H1 (cell line): ENCODE data around the gene HNRNPH2. TPM values are rescaled to one million over a fixed set of nuclear protein-coding genes. Genes with fewer than 3 reads are reported as not detected.

Experiments
- CTCF ChIA-PET: fragments of 300-600 bp; sonication (Branson Sonifier 250); formaldehyde crosslinking; loops from one replicate; lab custom pipeline; 2021; ENCODE audit not compliant: partially characterized antibody; lab: Charles Lee
- POLR2A ChIA-PET: fragments of 300-600 bp; sonication (Branson Sonifier 250); formaldehyde crosslinking; loops from one replicate; lab custom pipeline; 2021; ENCODE audit warnings: inconsistent platforms; ENCODE audit not compliant: partially characterized antibody; lab: Charles Lee
- DNase-seq, 2 experiments: peaks; one replicate each; pipeline versions ENCODE4 v3.0.0 to v3.0.0-alpha.2; 2010 to 2022; ENCODE audit warnings: low spot score in 2 of 2, low read depth in 1 of 2, mixed read lengths in 1 of 2
- FAIRE-seq: peaks from 2 replicates; lab custom pipeline; 2011; peaks lifted over from hg19 to GRCh38; lab: Jason Lieb, UNC
- H2AFZ ChIP-seq: 2 replicates; pipeline ENCODE4 v1.8.1; 2012; ENCODE audit warnings: low read length, inconsistent platforms
- H2AK5ac ChIP-seq: 2 replicates; pipeline ENCODE4 v1.6.1; 2013; ENCODE audit warnings: low read depth, low read length
- H2BK120ac ChIP-seq: replicated peaks from 2 replicates; pipeline ENCODE3; 2013; ENCODE audit warnings: low read depth, low read length, inconsistent platforms
- H2BK12ac ChIP-seq: 2 replicates; pipeline ENCODE4 v1.6.1; 2013; ENCODE audit warnings: low read depth, low read length
- H2BK15ac ChIP-seq: 2 replicates; pipeline ENCODE4 v1.6.1; 2013; ENCODE audit warnings: low read length
- H2BK20ac ChIP-seq: 2 replicates; pipeline ENCODE4 v1.6.1; 2013; ENCODE audit warnings: low read length
- H2BK5ac ChIP-seq: 2 replicates; pipeline ENCODE4 v1.6.1; 2013; ENCODE audit warnings: low read depth, low read length
- H3K14ac ChIP-seq: 2 replicates; pipeline ENCODE4 v1.6.1; 2013; ENCODE audit warnings: inconsistent platforms; ENCODE audit not compliant: insufficient read length
- H3K18ac ChIP-seq: 2 replicates; pipeline ENCODE4 v1.6.1; 2013; ENCODE audit warnings: low read length; ENCODE audit errors: extremely low read depth
- H3K23ac ChIP-seq: 2 replicates; pipeline ENCODE4 v1.6.1; 2013; ENCODE audit warnings: inconsistent platforms; ENCODE audit not compliant: insufficient read length
- H3K23me2 ChIP-seq: 2 replicates; pipeline ENCODE4 v1.6.1; 2013; ENCODE audit warnings: low read depth, low read length
- H3K27ac ChIP-seq: 2 replicates; pipeline ENCODE4 v1.6.1; 2011; ENCODE audit warnings: low read depth, low read length, inconsistent platforms
- H3K27me3 ChIP-seq, 4 experiments: replicated peaks in 1 of 4; 1 replicate in 1 of 4; 2 replicates in 3 of 4; pipeline versions ENCODE4 v1.6.1 to v1.8.1; 2011 to 2013; ENCODE audit warnings: low read length in 3 of 4, mild to moderate bottlenecking in 3 of 4, inconsistent platforms in 2 of 4, mixed read lengths in 2 of 4, moderate library complexity in 1 of 4; ENCODE audit not compliant: control insufficient read depth in 3 of 4, insufficient read depth in 3 of 4; ENCODE audit errors: extremely low read depth in 1 of 4
- H3K36me3 ChIP-seq, 4 experiments: 2 replicates each; pipeline versions ENCODE4 v1.6.1 to v1.8.1; 2011 to 2013; ENCODE audit warnings: mild to moderate bottlenecking in 4 of 4, low read length in 3 of 4, moderate library complexity in 2 of 4, control low read depth in 1 of 4, inconsistent platforms in 1 of 4; ENCODE audit not compliant: insufficient read depth in 4 of 4, control insufficient read depth in 2 of 4
- H3K4ac ChIP-seq: replicated peaks from 2 replicates; pipeline ENCODE3; 2013; ENCODE audit warnings: low read length, low read depth, mixed read lengths, inconsistent platforms; ENCODE audit not compliant: insufficient read length
- H3K4me1 ChIP-seq, 4 experiments: replicated peaks in 1 of 4; 1 replicate in 1 of 4; 2 replicates in 3 of 4; pipeline versions ENCODE4 v1.6.1 to v1.8.1; 2011 to 2013; ENCODE audit warnings: low read length in 3 of 4, inconsistent platforms in 2 of 4, mixed read lengths in 1 of 4; ENCODE audit not compliant: insufficient read depth in 4 of 4, control insufficient read depth in 3 of 4
- H3K4me2 ChIP-seq, 2 experiments: 2 replicates each; pipeline versions ENCODE4 v1.6.1 to v1.8.1; 2011 to 2013; ENCODE audit warnings: low read depth in 2 of 2, low read length in 2 of 2, control low read depth in 1 of 2, inconsistent platforms in 1 of 2, mild to moderate bottlenecking in 1 of 2; ENCODE audit not compliant: insufficient read depth in 1 of 2
- H3K4me3 ChIP-seq, 4 experiments: fragments of 200-600, 300-600 bp in 1 of 4; sonication (generic), shearing (Covaris generic), sonication (Bioruptor Twin) in 1 of 4; 2 replicates each; pipeline versions ENCODE4 v1.5.1 to v1.8.1; 2011 to 2016; ENCODE audit warnings: low read length in 4 of 4, low read depth in 3 of 4, control low read depth in 2 of 4, inconsistent platforms in 2 of 4, mild to moderate bottlenecking in 2 of 4, mixed read lengths in 1 of 4, moderate library complexity in 1 of 4; ENCODE audit not compliant: insufficient read depth in 2 of 4; ENCODE audit errors: extremely low read depth in 1 of 4
- H3K56ac ChIP-seq: replicated peaks from 2 replicates; pipeline ENCODE3; 2013; ENCODE audit warnings: low read depth, mild to moderate bottlenecking, mixed read lengths, low read length, inconsistent platforms; ENCODE audit not compliant: insufficient read length
- H3K79me1 ChIP-seq: 2 replicates; pipeline ENCODE4 v1.6.1; 2013; ENCODE audit warnings: low read depth, low read length, control low read depth
- H3K79me2 ChIP-seq, 2 experiments: 2 replicates each; pipeline versions ENCODE4 v1.6.1 to v1.8.1; 2012 to 2013; ENCODE audit warnings: low read length in 2 of 2, mild to moderate bottlenecking in 2 of 2, inconsistent platforms in 1 of 2; ENCODE audit not compliant: insufficient read depth in 2 of 2, control insufficient read depth in 1 of 2
- H3K9ac ChIP-seq, 4 experiments: replicated peaks in 1 of 4; 1 replicate in 1 of 4; 2 replicates in 3 of 4; pipeline versions ENCODE4 v1.6.1 to v1.8.1; 2011 to 2013; ENCODE audit warnings: low read depth in 3 of 4, low read length in 3 of 4, control low read depth in 2 of 4, mild to moderate bottlenecking in 2 of 4, moderate library complexity in 2 of 4, inconsistent platforms in 1 of 4; ENCODE audit errors: extremely low read depth in 1 of 4
- H3K9me3 ChIP-seq, 2 experiments: 2 replicates each; pipeline versions ENCODE4 v1.6.1 to v1.8.1; 2012 to 2013; ENCODE audit warnings: mild to moderate bottlenecking in 2 of 2, moderate library complexity in 2 of 2, control low read depth in 1 of 2, inconsistent platforms in 1 of 2, low read depth in 1 of 2, low read length in 1 of 2, mixed read lengths in 1 of 2; ENCODE audit not compliant: insufficient read depth in 2 of 2
- H4K20me1 ChIP-seq, 2 experiments: replicated peaks in 1 of 2; 2 replicates each; pipeline versions ENCODE3 to v1.8.1; 2011 to 2013; ENCODE audit warnings: inconsistent platforms in 2 of 2, low read length in 2 of 2, mild to moderate bottlenecking in 1 of 2; ENCODE audit not compliant: insufficient read depth in 2 of 2, control insufficient read depth in 1 of 2
- H4K5ac ChIP-seq: 2 replicates; pipeline ENCODE4 v1.6.1; 2013; ENCODE audit warnings: low read length, low read depth, mixed read lengths, inconsistent platforms; ENCODE audit not compliant: insufficient read length
- H4K8ac ChIP-seq: 2 replicates; pipeline ENCODE4 v1.8.0; 2013; ENCODE audit warnings: mild to moderate bottlenecking, moderate library complexity, low read length, inconsistent platforms; ENCODE audit not compliant: insufficient read depth; ENCODE audit errors: extremely low read depth
- H4K91ac ChIP-seq: replicated peaks from 2 replicates; pipeline ENCODE3; 2013; ENCODE audit warnings: low read length, mixed read lengths, inconsistent platforms; ENCODE audit not compliant: insufficient read length
- ATF3 ChIP-seq: IDR thresholded peaks from 2 replicates; pipeline ENCODE4 v1.6.1; 2011; ENCODE audit warnings: low read depth, mild to moderate bottlenecking, low read length; ENCODE audit not compliant: insufficient read depth
- CHD2 ChIP-seq: IDR thresholded peaks from 2 replicates; pipeline ENCODE4 v1.6.1; 2012; ENCODE audit warnings: low read length, improper control_type of control experiment
- PHF8 ChIP-seq: fragments of 200-600 bp; sonication (generic); conservative IDR thresholded peaks from 2 replicates; pipeline ENCODE4 v1.7.1; 2012; ENCODE audit warnings: low read depth, mild to moderate bottlenecking, inconsistent platforms, low read length, moderate library complexity
- POLR2A ChIP-seq, 2 experiments: IDR thresholded peaks; 1 replicate in 1 of 2; 2 replicates in 1 of 2; pipeline ENCODE4 v1.6.1; 2011; ENCODE audit warnings: low read depth in 2 of 2, low read length in 2 of 2, mild to moderate bottlenecking in 2 of 2; ENCODE audit errors: control extremely low read depth in 1 of 2
- USF2 ChIP-seq: IDR thresholded peaks from 2 replicates; pipeline ENCODE4 v1.6.1; 2011; ENCODE audit warnings: low read length, improper control_type of control experiment
- YY1 ChIP-seq: IDR thresholded peaks from 2 replicates; pipeline ENCODE4 v1.6.1; 2011; ENCODE audit warnings: low read depth, mild to moderate bottlenecking, low read length
- WGBS, 2 experiments: shearing (Covaris generic) in 1 of 2; methylation state at CpG; one replicate each; pipeline versions ENCODE4 v1.1.6 to v1.1.7; 2013 to 2015; ENCODE audit warnings: low lambda C conversion rate in 2 of 2, mixed read lengths in 2 of 2, inconsistent platforms in 1 of 2, low coverage in 1 of 2, missing lambda C conversion rate in 1 of 2; ENCODE audit not compliant: insufficient replicate concordance in 2 of 2, insufficient coverage in 1 of 2, insufficient read length in 1 of 2; ENCODE audit errors: extremely low coverage in 1 of 2, missing lambda C conversion rate in 1 of 2; 5-methylcytosine and 5-hydroxymethylcytosine counted together
- long read RNA-seq, 2 experiments: library from RNA in 1 of 2; library from capped mRNA in 1 of 2; stranded (forward); transcript quantifications; one replicate each; pipeline ENCODE4 v2.0.0, GENCODE V29; 2021; ENCODE audit warnings: inconsistent platforms in 1 of 2
- polyA minus RNA-seq, 3 experiments: library from RNA; depleted of rRNA, polyadenylated mRNA; stranded (reverse); fragments of >200 nt; gene quantifications; 1 replicate in 2 of 3; 2 replicates in 1 of 3; pipeline ENCODE4 v1.2.3, GENCODE V29; 2011
- polyA plus RNA-seq, 7 experiments: library from polyadenylated mRNA; depleted of rRNA in 3 of 7; stranded (reverse) in 5 of 7; unstranded in 2 of 7; fragments of >200 nt in 5 of 7; fragments of 200-250 nt in 2 of 7; gene quantifications; 1 replicate in 5 of 7; 2 replicates in 1 of 7; 4 replicates in 1 of 7; pipeline versions ENCODE4 v1.2.1 to v1.2.3, GENCODE V29; 2011 to 2013; ENCODE audit warnings: missing spikeins in 2 of 7, mixed read lengths in 2 of 7
- total RNA-seq: library from RNA; stranded (reverse); fragmentation: NEBNext Ultra II Directional; extraction: Animal tissue kit (Norgen Biotek cat#: 25700); gene quantifications from 2 replicates; pipeline ENCODE4 v1.2.1, GENCODE V29; 2021

HNRNPH2 gene
- total RNA-seq (62.6 and 66.7 TPM in 2 replicates), polyA plus RNA-seq (2011; rRNA removed) (14.7 and 27.7 TPM in 2 replicates), polyA minus RNA-seq (2011; rRNA and poly(A)+ RNA removed) (26.2 and 33.8 TPM in 2 replicates)
- polyA plus RNA-seq (2011; cell fraction: cytosol; rRNA removed) = 42.1 TPM
- polyA plus RNA-seq (2011; cell fraction: nucleus; rRNA removed) = 9.0 TPM
- 75.3 to 86.8 TPM (median 76.9 TPM) in 4 replicates for polyA plus RNA-seq (2012, experiment 1 of 2)
- 6.8 TPM for polyA plus RNA-seq (2012, experiment 2 of 2)
- 38.5 TPM for polyA plus RNA-seq (2013, experiment 1 of 2)
- 36.4 TPM for polyA plus RNA-seq (2013, experiment 2 of 2)
- 14.9 TPM for polyA minus RNA-seq (2011; cell fraction: cytosol; rRNA and poly(A)+ RNA removed)
- polyA minus RNA-seq (2011; cell fraction: nucleus; rRNA and poly(A)+ RNA removed) = 10.0 TPM
- long read RNA-seq, experiment 1, transcript HNRNPH2-201 (2 exons, 2,223 nt) = major isoform, 19 of 125 reads
- long read RNA-seq, experiment 1, partial matches to known transcripts = 106 of 125 reads
- long read RNA-seq, experiment 1, other reads (novel, unspliced or antisense) = 0 of 125 reads
- long read RNA-seq, experiment 2, transcript HNRNPH2-201 (2 exons, 2,223 nt) = major isoform, 103 of 157 reads
- long read RNA-seq, experiment 2, partial matches to known transcripts = 0 of 157 reads
- long read RNA-seq, experiment 2, other reads (novel, unspliced or antisense) = 54 of 157 reads

GRCh38 chrX:101407748-101408531 lies at the start of gene HNRNPH2, which contains the start of gene GLA:
HNRNPH2 (plus strand) TSS chrX:101408222; CDS start chrX:101411989, 3,767 bp downstream.
GLA (minus strand) TSS chrX:101407925; CDS start chrX:101407903, 22 bp downstream.
- peak within 1 kb of the TSS; percentile 67 to 72 for H3K4me2 ChIP-seq
- H3K9ac ChIP-seq = peak within 1 kb of the TSS; percentile 69 to 99 (median 93)
- peaks cover 0 to 2% of the 10 kb centered on the region in 2 experiments for H4K20me1 ChIP-seq
- H4K5ac ChIP-seq = peak within 1 kb of the TSS; percentile 83
- H3K27me3 ChIP-seq = no peaks in the 10 kb centered on the region
- H3K79me1 ChIP-seq = no peaks in the 10 kb centered on the region
- H3K4me3 ChIP-seq = peak within 1 kb of the TSS; percentile 87 to 98 (median 92)
- no peak within 1 kb of the TSS for H2BK120ac ChIP-seq
- no peak within 1 kb of the TSS for H2AK5ac ChIP-seq
- H2BK5ac ChIP-seq = peak within 1 kb of the TSS; percentile 90; the same call in 1 of the 2 replicates
- no peaks in the 10 kb centered on the region; a peak in 1 of 7 replicates for H3K4me1 ChIP-seq
- no peak within 1 kb of the TSS for H2BK20ac ChIP-seq
- no peak within 1 kb of the TSS for H3K14ac ChIP-seq
- DNase-seq = peak; percentile 77 to 80
- H4K91ac ChIP-seq = no peak within 1 kb of the TSS
- peaks cover 5 to 62% of the 10 kb centered on the region in 2 experiments for H3K79me2 ChIP-seq
- no peak within 1 kb of the TSS; the same call in none of the 2 replicates for H3K18ac ChIP-seq
- H4K8ac ChIP-seq = peak within 1 kb of the TSS; percentile 94; the same call in 1 of the 2 replicates
- ChIA-PET POLR2A (interaction anchor here (0.7 to 1.3 kb wide), 4 partner anchors 8 to 17 kb away, joined by 3 to 13 read pairs (median 8); partner anchors contain the start of gene RPL36A), CTCF (interaction anchor here (1.8 kb wide), 1 partner anchor 17 kb away, joined by 7 read pairs; the partner anchor contains the start of gene RPL36A)
- no peak within 1 kb of the TSS for H3K23ac ChIP-seq
- WGBS, 2 experiments = 1% methylated on average over 27 of the region's 47 CpGs; no CpG with 5 or more reads in 1 of the 2 experiments
- H2BK15ac ChIP-seq = no peak within 1 kb of the TSS
- peak; percentile 99 for FAIRE-seq
- no peaks in the 10 kb centered on the region for H3K9me3 ChIP-seq
- peak within 1 kb of the TSS; percentile 60; the same call in 1 of the 2 replicates for H2BK12ac ChIP-seq
- H3K36me3 ChIP-seq = peaks cover 0 to 12% (median 6%) of the 10 kb centered on the region in 4 experiments; a peak in 5 of 8 replicates
- 0 out of 2 replicates have a peak within 1 kb of the TSS, but pooled peaks have one; percentile 41 for H2AFZ ChIP-seq
- H3K23me2 ChIP-seq = peaks cover 4% of the 10 kb centered on the region; the same call in 1 of the 2 replicates
- H3K27ac ChIP-seq = peak within 1 kb of the TSS; percentile 98
- H3K4ac ChIP-seq = no peak within 1 kb of the TSS
- peak within 1 kb of the TSS; percentile 46 for H3K56ac ChIP-seq
- TF ChIP-seq YY1 = 0 out of 2 replicates have a peak, but pooled peaks have one; percentile 46
- peak; percentile 99 for TF ChIP-seq USF2
- peak; percentile 96 for TF ChIP-seq ATF3
- peak; percentile 68 for TF ChIP-seq PHF8
- TF ChIP-seq POLR2A (IDR thresholded peaks at IDR 0.05; ENCODE audit: control extremely low read depth in 1 of 2, low read depth in 2 of 2, low read length in 2 of 2) = peak; percentile 88 to 91
- 0 out of 2 replicates have a peak, but pooled peaks have one; percentile 41 for TF ChIP-seq CHD2
